GM12865 (cell line): Measurements from ENCODE around the gene RUFY4.

Experiments used
- DNase-seq: peaks from one replicate; pipeline ENCODE4 v3.0.0; 2010; ENCODE audit warnings: low read depth
- H3K4me3 ChIP-seq: 2 replicates; pipeline ENCODE4 v1.5.1; 2011; ENCODE audit warnings: mild to moderate bottlenecking, low read depth, low read length, control low read depth
- CTCF ChIP-seq: IDR thresholded peaks from 2 replicates; pipeline ENCODE4 v1.5.1; 2011; ENCODE audit warnings: low read length, control low read depth, low read depth, inconsistent platforms; ENCODE audit not compliant: insufficient read depth; ENCODE audit errors: missing control alignments

Gene RUFY4

DNA sequence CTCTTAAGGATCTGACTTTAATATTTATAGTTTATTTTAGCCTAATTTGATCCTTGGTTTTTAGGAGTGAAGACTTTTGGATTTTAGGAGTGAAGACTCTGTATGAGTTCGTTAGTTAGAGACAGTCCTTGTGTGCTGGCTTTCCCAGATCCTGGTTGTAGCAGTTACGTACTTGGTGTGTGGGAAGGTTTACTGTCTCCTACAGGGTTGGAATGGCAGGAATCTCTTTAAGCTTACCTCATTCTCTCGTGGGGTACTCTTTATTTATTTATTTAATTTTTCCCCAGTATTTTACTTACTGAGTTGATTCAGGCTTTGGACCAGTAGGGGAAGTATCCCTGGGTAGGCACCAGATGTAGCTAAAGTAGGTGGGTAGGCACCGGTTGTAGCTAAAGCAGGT, 54.9 kb downstream of the RUFY4 start:
- TF ChIP-seq CTCF = no peak
- DNase-seq = no peak
- no peak overlapping the region for H3K4me3 ChIP-seq

DNA sequence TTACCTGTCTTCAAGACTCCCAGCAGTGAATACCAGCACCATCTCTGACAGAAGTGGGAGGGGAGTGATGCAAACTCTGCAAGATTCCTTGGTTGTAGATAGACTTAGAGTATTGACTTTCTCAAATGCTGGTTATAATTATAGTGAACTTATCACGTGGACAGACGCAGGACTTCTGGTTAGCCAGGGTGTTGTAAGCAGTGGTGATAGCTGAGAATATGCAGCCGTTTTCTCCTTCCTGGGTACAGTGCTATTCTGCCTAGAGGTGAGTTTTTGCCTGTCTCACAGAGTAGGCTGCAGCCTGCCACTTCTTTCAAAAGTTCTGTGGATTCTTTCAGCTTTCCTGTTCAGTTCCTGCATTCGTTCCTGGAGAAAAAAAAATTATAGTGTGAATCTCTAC, 56.0 kb downstream of the RUFY4 start:
- H3K4me3 ChIP-seq = no peak overlapping the region
- no peak for DNase-seq
- TF ChIP-seq CTCF = no peak

GRCh38 chr2:218125626-218126080, 56.6 kb downstream of the RUFY4 start, which contains the start of gene CXCR2:
Gene CXCR2, plus strand, starts transcription at chr2:218126028. Its CDS starts 8,774 bp downstream, at chr2:218134802.
- H3K4me3 ChIP-seq = peak within 1 kb of the TSS; percentile 36; the same call in 1 of the 2 replicates
- peak; percentile 40 for DNase-seq
- peak; percentile 27 for TF ChIP-seq CTCF

DNA sequence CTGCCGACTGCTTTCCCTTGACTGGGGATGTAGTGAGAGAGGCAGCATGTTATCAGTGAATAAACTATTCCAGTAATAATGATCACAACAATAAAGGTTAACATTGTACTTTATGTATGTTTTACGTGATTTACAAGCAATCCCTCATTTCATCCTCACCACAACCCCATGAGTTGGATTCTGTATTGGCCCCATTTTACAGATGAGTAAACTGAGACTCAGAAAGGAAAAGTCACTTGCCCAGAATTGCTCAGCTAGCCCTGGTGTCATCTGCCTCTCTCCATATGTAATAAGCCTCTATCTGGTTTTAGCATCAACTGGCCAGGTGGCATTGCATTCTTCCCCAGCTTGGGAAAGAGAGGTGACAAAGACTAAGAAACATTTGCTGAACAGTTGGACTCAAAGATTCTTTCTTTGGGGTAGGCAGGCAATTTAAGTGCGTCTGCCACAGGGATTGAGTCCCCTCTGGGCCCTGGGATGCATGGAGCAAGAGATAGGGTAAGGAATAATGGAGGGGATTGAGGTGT, 58.9 kb downstream of the RUFY4 start:
- TF ChIP-seq CTCF = no peak
- DNase-seq = no peak

DNA sequence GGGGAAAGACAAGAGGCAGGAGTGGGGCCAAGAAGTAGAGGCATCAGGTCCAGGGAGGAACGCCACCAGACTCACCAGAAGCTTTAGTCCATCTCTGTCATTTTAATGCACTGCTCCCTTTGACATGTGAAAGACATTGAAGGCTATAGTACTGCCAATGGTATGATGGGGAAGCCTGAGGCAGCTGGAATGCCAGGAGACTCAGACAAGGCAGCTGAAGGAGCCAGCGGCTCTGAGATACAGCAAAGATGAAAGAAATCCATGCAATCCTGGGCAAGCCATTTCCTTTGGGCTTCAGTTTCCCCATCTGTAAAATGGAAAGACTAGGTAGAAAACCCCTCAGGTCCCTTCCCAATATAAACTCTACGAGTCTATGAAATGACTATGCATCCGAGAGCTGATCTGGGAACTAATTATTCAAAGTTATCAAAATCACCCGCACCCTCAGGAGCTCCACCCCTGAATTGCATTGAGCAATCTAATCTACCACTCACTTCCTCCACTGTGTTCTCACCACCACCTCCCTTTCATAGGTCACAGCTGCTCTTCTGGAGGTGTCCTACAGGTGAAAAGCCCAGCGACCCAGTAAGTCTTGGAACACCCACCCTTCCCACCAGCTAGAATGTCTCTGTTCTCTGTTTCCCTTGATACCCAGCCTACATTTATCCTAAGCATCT, 59.9 kb downstream of the RUFY4 start:
- DNase-seq = no peak
- no peak overlapping the region for H3K4me3 ChIP-seq
- no peak for TF ChIP-seq CTCF

More for the DNA sequence above, 58.9 kb downstream of the RUFY4 start:
- H3K4me3 ChIP-seq = no peak overlapping the region

GRCh38 chr2:218129458-218130135, 60.5 kb downstream of the RUFY4 start:
- no peak overlapping the region for H3K4me3 ChIP-seq
- DNase-seq = no peak
- no peak for TF ChIP-seq CTCF
